H1 (cell line): ENCODE results near the gene AGBL1.

Source experiments
- BCL11A ChIP-seq, 2 experiments: IDR thresholded peaks; one replicate each; pipeline ENCODE4 v1.6.1; 2011; ENCODE audit warnings: low read depth in 2 of 2, low read length in 2 of 2, mild to moderate bottlenecking in 2 of 2
- CREB1 ChIP-seq: IDR thresholded peaks from 2 replicates; pipeline ENCODE4 v1.6.1; 2012; ENCODE audit warnings: inconsistent platforms
- CTCF ChIP-seq, 3 experiments: IDR thresholded peaks; 1 replicate in 2 of 3; 2 replicates in 1 of 3; pipeline versions ENCODE4 v1.5.1 to v1.6.1; 2011; ENCODE audit warnings: low read length in 3 of 3, mild to moderate bottlenecking in 3 of 3, inconsistent platforms in 2 of 3, low read depth in 1 of 3, moderate library complexity in 1 of 3; ENCODE audit not compliant: insufficient read depth in 1 of 3; ENCODE audit errors: control extremely low read depth in 1 of 3
- EGR1 ChIP-seq: IDR thresholded peaks from 2 replicates; pipeline ENCODE4 v1.6.1; 2011; ENCODE audit warnings: low read depth, low read length, borderline replicate concordance
- GABPA ChIP-seq: IDR thresholded peaks from 2 replicates; pipeline ENCODE4 v1.6.1; 2011; ENCODE audit warnings: mild to moderate bottlenecking, low read length, moderate library complexity, borderline replicate concordance; ENCODE audit not compliant: insufficient read depth
- JUN ChIP-seq: IDR thresholded peaks from 2 replicates; pipeline ENCODE4 v1.6.1; 2011; ENCODE audit warnings: low read depth, mild to moderate bottlenecking, improper control_type of control experiment, low read length
- KDM1A ChIP-seq: fragments of 200-600, 300-600 bp; sonication (generic); IDR thresholded peaks from 2 replicates; pipeline ENCODE4 v1.7.1; 2016; ENCODE audit warnings: mild to moderate bottlenecking, low read length, borderline replicate concordance
- MAX ChIP-seq: IDR thresholded peaks from 2 replicates; pipeline ENCODE4 v1.6.1; 2012; ENCODE audit warnings: inconsistent platforms
- POLR2A ChIP-seq, 2 experiments: IDR thresholded peaks; 1 replicate in 1 of 2; 2 replicates in 1 of 2; pipeline ENCODE4 v1.6.1; 2011; ENCODE audit warnings: low read depth in 2 of 2, low read length in 2 of 2, mild to moderate bottlenecking in 2 of 2; ENCODE audit errors: control extremely low read depth in 1 of 2
- POLR2AphosphoS5 ChIP-seq: IDR thresholded peaks from 2 replicates; pipeline ENCODE4 v1.6.1; 2011; ENCODE audit warnings: low read depth, low read length
- TBP ChIP-seq: IDR thresholded peaks from 2 replicates; pipeline ENCODE4 v1.6.1; 2011; ENCODE audit warnings: low read depth, low read length, improper control_type of control experiment

GRCh38 chr15:86556396-86557017, 476.8 kb downstream of the AGBL1 start:
- TF ChIP-seq TBP (no peak), GABPA (no peak), CREB1 (no peak), CTCF (IDR thresholded peaks at IDR 0.05; ENCODE audit: control extremely low read depth in 1 of 3, insufficient read depth in 1 of 3, low read depth in 1 of 3, low read length in 3 of 3) (no peak), EGR1 (no peak), JUN (no peak), MAX (no peak), POLR2A (IDR thresholded peaks at IDR 0.05; ENCODE audit: control extremely low read depth in 1 of 2, low read depth in 2 of 2, low read length in 2 of 2) (no peak), POLR2AphosphoS5 (no peak), KDM1A (no peak), BCL11A (IDR thresholded peaks at IDR 0.05; ENCODE audit: low read depth in 2 of 2, low read length in 2 of 2) (no peak)
